SK-N-SH (cell line): ENCODE data around the gene STARD7. TPM values are rescaled to one million over a fixed set of nuclear protein-coding genes. Genes with fewer than 3 reads are reported as not detected.

Source experiments
- CTCF ChIA-PET: fragments of 300-600, 350-600 bp; formaldehyde crosslinking; extraction: SDS; loops from one replicate; lab custom pipeline; 2021; lab: Yijun Ruan, JAX
- POLR2A ChIA-PET: fragments of 350-600 bp; sonication (Branson Sonifier 250); formaldehyde crosslinking; extraction: SDS; loops from one replicate; lab custom pipeline; 2020; ENCODE audit warnings: antibody characterized with exemption, inconsistent platforms; lab: Yijun Ruan, JAX
- DNase-seq: peaks from one replicate; pipeline ENCODE4 v3.0.0; 2012
- H2AFZ ChIP-seq: fragments of 200-600 bp; sonication (generic); 2 replicates; pipeline ENCODE4 v1.8.1; 2016; ENCODE audit warnings: antibody characterized with exemption, mild to moderate bottlenecking, low read depth
- H3F3A ChIP-seq: fragments of 200-600 bp; sonication (generic); replicated peaks from 2 replicates; pipeline ENCODE3; 2016; ENCODE audit warnings: antibody characterized with exemption, mild to moderate bottlenecking; ENCODE audit not compliant: insufficient read depth
- H3K27ac ChIP-seq, 2 experiments: fragments of 200-500 bp in 1 of 2; fragments of 200-600 bp in 1 of 2; sonication (Bioruptor generic) in 1 of 2; sonication (generic), shearing (Covaris generic) in 1 of 2; 2 replicates each; pipeline versions ENCODE4 v1.5.1 to v1.6.1; 2014 to 2016; ENCODE audit warnings: low read depth in 2 of 2, inconsistent platforms in 1 of 2, low read length in 1 of 2, mild to moderate bottlenecking in 1 of 2, mixed read lengths in 1 of 2
- H3K27me3 ChIP-seq: fragments of 200-600 bp; sonication (generic), shearing (Covaris generic); 2 replicates; pipeline ENCODE4 v1.6.1; 2016; ENCODE audit warnings: mixed run types; ENCODE audit not compliant: insufficient read depth
- H3K36me3 ChIP-seq, 2 experiments: fragments of 200-500 bp in 1 of 2; fragments of 200-600 bp in 1 of 2; sonication (Bioruptor generic) in 1 of 2; sonication (generic) in 1 of 2; replicated peaks in 1 of 2; 2 replicates each; pipeline versions ENCODE3 to v1.5.1; 2014 to 2016; ENCODE audit warnings: low read length in 1 of 2, mild to moderate bottlenecking in 1 of 2; ENCODE audit not compliant: insufficient read depth in 2 of 2, control insufficient read depth in 1 of 2
- H3K4me1 ChIP-seq, 2 experiments: fragments of 200-500 bp in 1 of 2; fragments of 200-600 bp in 1 of 2; sonication (Bioruptor generic) in 1 of 2; sonication (generic), shearing (Covaris generic) in 1 of 2; 2 replicates each; pipeline versions ENCODE4 v1.5.1 to v1.6.1; 2014 to 2016; ENCODE audit warnings: low read depth in 1 of 2, low read length in 1 of 2, mixed run types in 1 of 2; ENCODE audit not compliant: insufficient read depth in 2 of 2, control insufficient read depth in 1 of 2
- H3K4me2 ChIP-seq: fragments of 200-600 bp; sonication (generic), shearing (Covaris generic); 2 replicates; pipeline ENCODE4 v1.6.1; 2017; ENCODE audit warnings: mixed run types
- H3K4me3 ChIP-seq, 2 experiments: fragments of 200-500 bp in 1 of 2; fragments of 200-600 bp in 1 of 2; sonication (Bioruptor generic) in 1 of 2; sonication (generic), shearing (Covaris generic) in 1 of 2; 2 replicates each; pipeline versions ENCODE4 v1.5.1 to v1.8.1; 2014 to 2016; ENCODE audit warnings: low read depth in 2 of 2, inconsistent platforms in 1 of 2, low read length in 1 of 2, mild to moderate bottlenecking in 1 of 2, mixed read lengths in 1 of 2, moderate library complexity in 1 of 2
- H3K79me2 ChIP-seq: fragments of 200-600 bp; sonication (generic); 2 replicates; pipeline ENCODE4 v1.8.1; 2017; ENCODE audit warnings: mild to moderate bottlenecking; ENCODE audit not compliant: insufficient read depth
- H3K9ac ChIP-seq: fragments of 200-600 bp; sonication (generic); 2 replicates; pipeline ENCODE4 v1.6.1; 2017; ENCODE audit warnings: mixed run types
- H3K9me2 ChIP-seq: fragments of 200-600 bp; sonication (generic); 2 replicates; pipeline ENCODE4 v1.6.1; 2017; ENCODE audit warnings: mixed run types
- H3K9me3 ChIP-seq: fragments of 200-600 bp; sonication (generic); 2 replicates; pipeline ENCODE4 v1.6.1; 2017; ENCODE audit warnings: mixed run types, mild to moderate bottlenecking, moderate library complexity
- H4K20me1 ChIP-seq: fragments of 200-600 bp; sonication (generic); 2 replicates; pipeline ENCODE4 v1.6.1; 2017; ENCODE audit warnings: mild to moderate bottlenecking, mixed run types; ENCODE audit not compliant: insufficient read depth
- CTCF ChIP-seq: fragments of 200-600 bp; sonication (generic); IDR thresholded peaks from 2 replicates; pipeline ENCODE4 v1.6.1; 2017; ENCODE audit warnings: antibody characterized with exemption, mild to moderate bottlenecking, moderate library complexity
- ELF1 ChIP-seq: IDR thresholded peaks from 2 replicates; pipeline ENCODE4 v1.4.0; 2012
- EZH2phosphoT487 ChIP-seq: fragments of 200-600 bp; sonication (generic); IDR thresholded peaks from 2 replicates; pipeline ENCODE4 v1.6.1; 2017; ENCODE audit warnings: low read depth, mixed run types, mild to moderate bottlenecking, antibody characterized with exemption, moderate library complexity, borderline replicate concordance
- FOSL2 ChIP-seq: IDR thresholded peaks from 2 replicates; pipeline ENCODE4 v1.4.0; 2012; ENCODE audit warnings: low read depth, mild to moderate bottlenecking, moderate library complexity, borderline replicate concordance
- FOXJ3 ChIP-seq: sonication (generic); formaldehyde crosslinking; IDR thresholded peaks from 2 replicates; pipeline ENCODE4 v1.5.1; 2020; ENCODE audit warnings: mild to moderate bottlenecking, missing genetic modification reagents
- MAX ChIP-seq: IDR thresholded peaks from 2 replicates; pipeline ENCODE4 v1.4.0; 2012; ENCODE audit warnings: low read depth
- RAD21 ChIP-seq: IDR thresholded peaks from 2 replicates; pipeline ENCODE4 v1.6.1; 2012; ENCODE audit warnings: mild to moderate bottlenecking, low read length
- RCOR1 ChIP-seq: fragments of 150-350 bp; IDR thresholded peaks from 2 replicates; pipeline ENCODE4 v1.6.1; 2017; ENCODE audit warnings: antibody characterized with exemption, low read length
- SIN3A ChIP-seq: IDR thresholded peaks from 2 replicates; pipeline ENCODE4 v1.6.1; 2012; ENCODE audit warnings: low read depth, mild to moderate bottlenecking, low read length, moderate library complexity, borderline replicate concordance
- SMC3 ChIP-seq: IDR thresholded peaks from 2 replicates; pipeline ENCODE4 v1.6.1; 2012; ENCODE audit warnings: low read depth, low read length, improper control_type of control experiment
- TCF12 ChIP-seq: IDR thresholded peaks from 2 replicates; pipeline ENCODE4 v1.4.0; 2012
- TEAD4 ChIP-seq: IDR thresholded peaks from 2 replicates; pipeline ENCODE4 v1.4.0; 2012; ENCODE audit warnings: mild to moderate bottlenecking, borderline replicate concordance; ENCODE audit not compliant: insufficient read depth
- USF2 ChIP-seq: fragments of 150-350 bp; IDR thresholded peaks from 2 replicates; pipeline ENCODE4 v1.6.1; 2017; ENCODE audit warnings: antibody characterized with exemption, low read length, low read depth, borderline replicate concordance
- YY1 ChIP-seq: IDR thresholded peaks from 2 replicates; pipeline ENCODE4 v1.4.0; 2012; ENCODE audit warnings: low read depth, mild to moderate bottlenecking
- WGBS: methylation state at CpG from one replicate; pipeline ENCODE4 v1.1.6; 2017; ENCODE audit warnings: low lambda C conversion rate; 5-methylcytosine and 5-hydroxymethylcytosine counted together
- polyA plus RNA-seq, 3 experiments: library from polyadenylated mRNA; depleted of rRNA; stranded (reverse); fragments of >200 nt; gene quantifications; 2 replicates each; pipeline ENCODE4 v1.2.3, GENCODE V29; 2012
- TF ChIP-seq, protein P1 (sequence below): IDR thresholded peaks from 2 replicates; pipeline ENCODE4 v1.6.1; 2012; ENCODE audit warnings: mild to moderate bottlenecking, low read depth, low read length, moderate library complexity

Gene STARD7
- polyA plus RNA-seq, 1 of the 3 experiments (the other 2 are of a cell fraction) = 36.1 TPM

DNA sequence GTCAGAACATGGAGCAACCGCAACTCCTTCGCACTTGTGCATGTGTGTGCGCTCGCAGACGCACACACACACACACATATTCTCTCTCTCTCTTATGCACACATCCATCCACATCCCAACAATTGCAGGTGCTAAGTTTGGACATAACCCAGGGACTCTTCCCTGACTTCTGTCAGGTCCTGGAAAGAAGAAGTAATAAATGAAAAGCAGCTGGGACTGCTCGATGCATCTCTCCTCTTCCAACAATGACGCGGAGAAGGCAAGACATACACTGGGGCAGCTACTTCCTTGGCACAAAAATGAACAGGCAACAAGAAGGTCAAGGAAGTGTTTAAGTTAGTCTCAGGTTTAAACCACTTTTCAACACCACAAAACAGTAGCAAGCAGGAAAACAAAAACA, 23.6 kb downstream of the STARD7 start:
- DNase-seq = no peak
- WGBS = 94% methylated on average over 8 of the region's 8 CpGs
- no peak overlapping the region for H3K9ac ChIP-seq
- peaks cover 36 to 39% of the 10 kb centered on the region in 2 experiments for H3K36me3 ChIP-seq
- H3K27ac ChIP-seq = no peak overlapping the region
- H2AFZ ChIP-seq = no peak overlapping the region
- no peaks in the 10 kb centered on the region for H3K9me2 ChIP-seq
- H3K4me1 ChIP-seq = no peaks in the 10 kb centered on the region
- H3F3A ChIP-seq = peaks cover 6% of the 10 kb centered on the region
- POLR2A ChIA-PET = no interaction called here
- no peak overlapping the region for H3K4me2 ChIP-seq
- no peaks in the 10 kb centered on the region for H3K27me3 ChIP-seq
- H4K20me1 ChIP-seq = no peaks in the 10 kb centered on the region
- no peak overlapping the region for H3K4me3 ChIP-seq
- H3K79me2 ChIP-seq = no peaks in the 10 kb centered on the region
- CTCF ChIA-PET = interaction anchor here (0.8 to 6.0 kb wide), 2 partner anchors 10 to 162 kb away, joined by 4 to 37 read pairs; no protein-coding TSS in a partner anchor
- TF ChIP-seq, protein P1, sequence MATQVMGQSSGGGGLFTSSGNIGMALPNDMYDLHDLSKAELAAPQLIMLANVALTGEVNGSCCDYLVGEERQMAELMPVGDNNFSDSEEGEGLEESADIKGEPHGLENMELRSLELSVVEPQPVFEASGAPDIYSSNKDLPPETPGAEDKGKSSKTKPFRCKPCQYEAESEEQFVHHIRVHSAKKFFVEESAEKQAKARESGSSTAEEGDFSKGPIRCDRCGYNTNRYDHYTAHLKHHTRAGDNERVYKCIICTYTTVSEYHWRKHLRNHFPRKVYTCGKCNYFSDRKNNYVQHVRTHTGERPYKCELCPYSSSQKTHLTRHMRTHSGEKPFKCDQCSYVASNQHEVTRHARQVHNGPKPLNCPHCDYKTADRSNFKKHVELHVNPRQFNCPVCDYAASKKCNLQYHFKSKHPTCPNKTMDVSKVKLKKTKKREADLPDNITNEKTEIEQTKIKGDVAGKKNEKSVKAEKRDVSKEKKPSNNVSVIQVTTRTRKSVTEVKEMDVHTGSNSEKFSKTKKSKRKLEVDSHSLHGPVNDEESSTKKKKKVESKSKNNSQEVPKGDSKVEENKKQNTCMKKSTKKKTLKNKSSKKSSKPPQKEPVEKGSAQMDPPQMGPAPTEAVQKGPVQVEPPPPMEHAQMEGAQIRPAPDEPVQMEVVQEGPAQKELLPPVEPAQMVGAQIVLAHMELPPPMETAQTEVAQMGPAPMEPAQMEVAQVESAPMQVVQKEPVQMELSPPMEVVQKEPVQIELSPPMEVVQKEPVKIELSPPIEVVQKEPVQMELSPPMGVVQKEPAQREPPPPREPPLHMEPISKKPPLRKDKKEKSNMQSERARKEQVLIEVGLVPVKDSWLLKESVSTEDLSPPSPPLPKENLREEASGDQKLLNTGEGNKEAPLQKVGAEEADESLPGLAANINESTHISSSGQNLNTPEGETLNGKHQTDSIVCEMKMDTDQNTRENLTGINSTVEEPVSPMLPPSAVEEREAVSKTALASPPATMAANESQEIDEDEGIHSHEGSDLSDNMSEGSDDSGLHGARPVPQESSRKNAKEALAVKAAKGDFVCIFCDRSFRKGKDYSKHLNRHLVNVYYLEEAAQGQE = no peak
- H3K9me3 ChIP-seq = no peaks in the 10 kb centered on the region

- H2AFZ ChIP-seq = no peak overlapping the region
- TF ChIP-seq TCF12 (no peak), SMC3 (no peak), FOSL2 (no peak), TEAD4 (no peak), MAX (no peak), RAD21 (no peak), USF2 (no peak), FOXJ3 (CRISPR knock-in tag) (no peak), RCOR1 (no peak), EZH2phosphoT487 (no peak), CTCF (no peak), SIN3A (no peak), ELF1 (no peak), YY1 (no peak)
- H3K4me3 ChIP-seq = no peak overlapping the region
- no peaks in the 10 kb centered on the region for H3K4me1 ChIP-seq
- no peak overlapping the region for H3K4me2 ChIP-seq
- peaks cover 28 to 33% of the 10 kb centered on the region in 2 experiments for H3K36me3 ChIP-seq
- H3K9ac ChIP-seq = no peak overlapping the region
- CTCF ChIA-PET = interaction anchor here (0.8 to 6.0 kb wide), 2 partner anchors 9 to 162 kb away, joined by 4 to 37 read pairs; no protein-coding TSS in a partner anchor
- DNase-seq = no peak
- peaks cover 6% of the 10 kb centered on the region for H3F3A ChIP-seq
- H3K9me2 ChIP-seq = no peaks in the 10 kb centered on the region
- no peaks in the 10 kb centered on the region for H3K27me3 ChIP-seq
- no peak overlapping the region for H3K27ac ChIP-seq
- H3K9me3 ChIP-seq = no peaks in the 10 kb centered on the region
- no peaks in the 10 kb centered on the region for H4K20me1 ChIP-seq
- WGBS = 94% methylated on average over 8 of the region's 8 CpGs
- H3K79me2 ChIP-seq = no peaks in the 10 kb centered on the region
- POLR2A ChIA-PET = no interaction called here
Observed at GRCh38 chr2:96184188-96184587, 24.4 kb downstream of the STARD7 start.
